Astrocyte (in vitro differentiated cells and primary cell): ENCODE results near the gene ASB13. TPM values are rescaled to one million over a fixed set of nuclear protein-coding genes. Genes with fewer than 3 reads are reported as not detected.

Experiments
- DNase-seq: peaks from one replicate; pipeline ENCODE4 v3.0.0-alpha.2; 2010; ENCODE audit warnings: low read depth
- FAIRE-seq: peaks from 2 replicates; lab custom pipeline; 2011; peaks lifted over from hg19 to GRCh38; lab: Jason Lieb, UNC
- H2AFZ ChIP-seq: 2 replicates; pipeline ENCODE4 v1.6.0; 2012; ENCODE audit warnings: low read depth, low read length, inconsistent platforms
- H3K27ac ChIP-seq: 2 replicates; pipeline ENCODE4 v1.5.1; 2011; ENCODE audit warnings: low read depth, low read length, inconsistent platforms
- H3K27me3 ChIP-seq: 2 replicates; pipeline ENCODE4 v1.6.0; 2011; ENCODE audit warnings: low read length, inconsistent platforms; ENCODE audit not compliant: insufficient read depth
- H3K36me3 ChIP-seq: 2 replicates; pipeline ENCODE4 v1.5.1; 2011; ENCODE audit warnings: low read length, inconsistent platforms; ENCODE audit not compliant: insufficient read depth
- H3K4me1 ChIP-seq: 2 replicates; pipeline ENCODE4 v1.5.1; 2011; ENCODE audit warnings: low read length, inconsistent platforms; ENCODE audit not compliant: insufficient read depth
- H3K4me2 ChIP-seq: 2 replicates; pipeline ENCODE4 v1.6.0; 2012; ENCODE audit warnings: low read length, inconsistent platforms
- H3K4me3 ChIP-seq: 2 replicates; pipeline ENCODE4 v1.5.1; 2011; ENCODE audit warnings: low read depth, mild to moderate bottlenecking, low read length, inconsistent platforms; ENCODE audit not compliant: insufficient read depth
- H3K79me2 ChIP-seq: 2 replicates; pipeline ENCODE4 v1.6.0; 2012; ENCODE audit warnings: mild to moderate bottlenecking, low read length, inconsistent platforms; ENCODE audit not compliant: insufficient read depth
- H3K9ac ChIP-seq: 2 replicates; pipeline ENCODE4 v1.6.0; 2012; ENCODE audit warnings: mild to moderate bottlenecking, low read length, inconsistent platforms
- H3K9me3 ChIP-seq: 2 replicates; pipeline ENCODE4 v1.5.1; 2012; ENCODE audit warnings: low read depth, mild to moderate bottlenecking, low read length, inconsistent platforms; ENCODE audit not compliant: insufficient read depth
- H4K20me1 ChIP-seq: 2 replicates; pipeline ENCODE4 v1.6.0; 2012; ENCODE audit warnings: low read length, inconsistent platforms; ENCODE audit not compliant: insufficient read depth
- H3K27ac Mint-ChIP-seq: one replicate; pipeline ENCODE4 v1.8.0; 2021; ENCODE audit warnings: mild to moderate bottlenecking, mixed read lengths; ENCODE audit not compliant: unreplicated experiment
- H3K27me3 Mint-ChIP-seq: one replicate; pipeline ENCODE4 v1.8.0; 2021; ENCODE audit warnings: low read depth, mixed read lengths; ENCODE audit not compliant: unreplicated experiment
- H3K36me3 Mint-ChIP-seq: one replicate; pipeline ENCODE4 v1.8.0; 2021; ENCODE audit warnings: low read depth, mixed read lengths; ENCODE audit not compliant: unreplicated experiment
- H3K4me1 Mint-ChIP-seq: one replicate; pipeline ENCODE4 v1.8.0; 2021; ENCODE audit warnings: low read depth, mixed read lengths; ENCODE audit not compliant: unreplicated experiment
- H3K4me3 Mint-ChIP-seq: one replicate; pipeline ENCODE4 v1.8.0; 2021; ENCODE audit warnings: mild to moderate bottlenecking, moderate library complexity, mixed read lengths; ENCODE audit not compliant: unreplicated experiment
- H3K9me3 Mint-ChIP-seq: one replicate; pipeline ENCODE4 v1.8.0; 2021; ENCODE audit warnings: mild to moderate bottlenecking, mixed read lengths; ENCODE audit not compliant: unreplicated experiment
- CTCF ChIP-seq: IDR thresholded peaks from 2 replicates; pipeline ENCODE4 v1.5.1; 2011; ENCODE audit warnings: low read depth, mild to moderate bottlenecking, inconsistent platforms, low read length, moderate library complexity; ENCODE audit not compliant: insufficient read depth
- EZH2 ChIP-seq: IDR thresholded peaks from 2 replicates; pipeline ENCODE4 v1.6.1; 2012; ENCODE audit warnings: mild to moderate bottlenecking, low read length, inconsistent platforms; ENCODE audit not compliant: insufficient read depth
- total RNA-seq: library from RNA; stranded (reverse); gene quantifications from 2 replicates; pipeline ENCODE4 v1.2.1, GENCODE V29; 2021

Gene ASB13
- total RNA-seq, 1 donor from 2014 or later, result 4.8 TPM

GRCh38 chr10:5589011-5589660 lies 77.3 kb downstream of the ASB13 start:
- no peak overlapping the region for H3K27ac Mint-ChIP-seq
- no peak overlapping the region for H3K27ac ChIP-seq

More at GRCh38 chr10:5589011-5589660, 77.3 kb downstream of the ASB13 start:
- Histone ChIP-seq H4K20me1 (no peaks in the 10 kb centered on the region), H3K4me2 (no peak overlapping the region), H3K27me3 (no peaks in the 10 kb centered on the region), H3K9ac (no peak overlapping the region), H3K4me3 (no peak overlapping the region), H2AFZ (no peak overlapping the region), H3K36me3 (no peaks in the 10 kb centered on the region), H3K9me3 (no peaks in the 10 kb centered on the region), H3K79me2 (no peaks in the 10 kb centered on the region), H3K4me1 (peaks cover 33% of the 10 kb centered on the region)
- peaks cover 34% of the 10 kb centered on the region for H3K4me1 Mint-ChIP-seq
- no peak for TF ChIP-seq EZH2
- no peak for TF ChIP-seq CTCF
- H3K36me3 Mint-ChIP-seq, result no peaks in the 10 kb centered on the region
- H3K4me3 Mint-ChIP-seq, result no peak overlapping the region
- DNase-seq (no peak), FAIRE-seq (no peak)
- H3K27me3 Mint-ChIP-seq, result peaks cover 5% of the 10 kb centered on the region
- H3K9me3 Mint-ChIP-seq, result peaks cover 3% of the 10 kb centered on the region

Other genes with a start within 250 kb of the ASB13 start
- gene CALML5, start 167.0 kb downstream of the ASB13 start, total RNA-seq, result not detected in 2 replicates
- gene CALML3, start 141.6 kb downstream of the ASB13 start, total RNA-seq, result not detected in 2 replicates
- gene TASOR2, start 18.2 kb upstream of the ASB13 start, total RNA-seq, result 76.2 and 87.2 TPM in 2 replicates
- gene GDI2, start 146.8 kb upstream of the ASB13 start, total RNA-seq, result 267 and 280 TPM in 2 replicates
- gene ANKRD16, start 223.3 kb upstream of the ASB13 start, total RNA-seq, result 4.9 TPM in 2 replicates
- gene FBH1, start 223.6 kb upstream of the ASB13 start, total RNA-seq, result 71.5 and 73.3 TPM in 2 replicates